DND-41 (cell line): ENCODE results near the gene TMEM259.

ENCODE experiments used
- ATAC-seq: fragments of 200-7000 bp; cut with Tn5 transposase; 3 replicates; pipeline ENCODE4 v1.9.1; 2021; ENCODE audit warnings: low read depth; ENCODE audit not compliant: insufficient read depth
- DNase-seq: peaks from one replicate; pipeline ENCODE4 v3.0.0-alpha.2; 2020
- H2AFZ ChIP-seq: 2 replicates; pipeline ENCODE4 v1.6.0; 2012; ENCODE audit warnings: low read depth, low read length
- H3K27ac ChIP-seq: 2 replicates; pipeline ENCODE4 v1.5.1; 2012; ENCODE audit warnings: low read length, inconsistent platforms
- H3K27me3 ChIP-seq: fragments of 200-600 bp; sonication (generic); 2 replicates; pipeline ENCODE4 v1.6.0; 2012; ENCODE audit warnings: low read length, mild to moderate bottlenecking, inconsistent platforms; ENCODE audit not compliant: insufficient read depth, poor library complexity
- H3K36me3 ChIP-seq: 2 replicates; pipeline ENCODE4 v1.5.1; 2012; ENCODE audit warnings: low read length, inconsistent platforms; ENCODE audit not compliant: insufficient read depth
- H3K4me1 ChIP-seq: 2 replicates; pipeline ENCODE4 v1.5.1; 2012; ENCODE audit warnings: mild to moderate bottlenecking, low read length; ENCODE audit not compliant: insufficient read depth
- H3K4me2 ChIP-seq: 2 replicates; pipeline ENCODE4 v1.6.0; 2012; ENCODE audit warnings: mild to moderate bottlenecking, moderate library complexity, low read length, inconsistent platforms; ENCODE audit not compliant: insufficient read depth
- H3K4me3 ChIP-seq, 2 experiments: fragments of 200-600 bp in 1 of 2; shearing (Covaris generic) in 1 of 2; 2 replicates each; pipeline ENCODE4 v1.5.1; 2012 to 2016; ENCODE audit warnings: inconsistent platforms in 2 of 2, low read length in 2 of 2, mild to moderate bottlenecking in 2 of 2, low read depth in 1 of 2, moderate library complexity in 1 of 2
- H3K79me2 ChIP-seq: 2 replicates; pipeline ENCODE4 v1.6.0; 2012; ENCODE audit warnings: low read length, inconsistent platforms; ENCODE audit not compliant: insufficient read depth
- H3K9ac ChIP-seq: 2 replicates; pipeline ENCODE4 v1.6.0; 2012; ENCODE audit warnings: low read depth, mild to moderate bottlenecking, inconsistent platforms, low read length, moderate library complexity
- H3K9me3 ChIP-seq: 2 replicates; pipeline ENCODE4 v1.5.1; 2012; ENCODE audit warnings: low read length, moderate library complexity, mild to moderate bottlenecking, inconsistent platforms; ENCODE audit not compliant: insufficient read depth, severe bottlenecking
- H4K20me1 ChIP-seq: 2 replicates; pipeline ENCODE4 v1.6.0; 2012; ENCODE audit warnings: low read length; ENCODE audit not compliant: insufficient read depth
- CTCF ChIP-seq: IDR thresholded peaks from 2 replicates; pipeline ENCODE4 v1.5.1; 2012; ENCODE audit warnings: borderline replicate concordance, low read length, moderate library complexity, mild to moderate bottlenecking; ENCODE audit not compliant: poor library complexity, severe bottlenecking; ENCODE audit errors: extremely low read depth
- EZH2 ChIP-seq: IDR thresholded peaks from 3 replicates; pipeline ENCODE4 v1.6.1; 2012; ENCODE audit warnings: borderline replicate concordance, low read depth, mild to moderate bottlenecking, moderate library complexity, low read length, inconsistent platforms; ENCODE audit not compliant: severe bottlenecking

Gene TMEM259

GRCh38 chr19:1010586-1011510 is 10.1 kb downstream of the TMEM259 start:
- Histone ChIP-seq H3K4me1 (0 out of 2 replicates have a peak, but pooled peaks cover 2% of the 10 kb centered on the region), H3K9me3 (no peaks in the 10 kb centered on the region), H3K9ac (no peak overlapping the region), H3K36me3 (peaks cover 67% of the 10 kb centered on the region), H3K27me3 (no peaks in the 10 kb centered on the region), H4K20me1 (peaks cover 51% of the 10 kb centered on the region), H3K4me2 (no peak overlapping the region), H3K27ac (no peak overlapping the region), H3K79me2 (peaks cover 30% of the 10 kb centered on the region), H2AFZ (no peak overlapping the region), H3K4me3 (no peak overlapping the region)
- no peak for TF ChIP-seq EZH2
- TF ChIP-seq CTCF: no peak
- DNase-seq: no peak
- ATAC-seq: no peak

- H3K4me2 ChIP-seq: no peak overlapping the region
- H3K4me3 ChIP-seq: no peak overlapping the region
- ATAC-seq: no peak
- H3K9ac ChIP-seq: no peak overlapping the region
- H3K36me3 ChIP-seq: peaks cover 59% of the 10 kb centered on the region
- 0 out of 2 replicates have a peak, but pooled peaks cover under 1% of the 10 kb centered on the region for H3K4me1 ChIP-seq
- no peak for TF ChIP-seq EZH2
- TF ChIP-seq CTCF: no peak
- no peaks in the 10 kb centered on the region for H3K27me3 ChIP-seq
- peaks cover 43% of the 10 kb centered on the region for H4K20me1 ChIP-seq
- no peaks in the 10 kb centered on the region for H3K9me3 ChIP-seq
- no peak overlapping the region for H2AFZ ChIP-seq
- H3K27ac ChIP-seq: no peak overlapping the region
- H3K79me2 ChIP-seq: peaks cover 22% of the 10 kb centered on the region
- no peak for DNase-seq
Observed at GRCh38 chr19:1009981-1010538, 10.9 kb downstream of the TMEM259 start.

- no peak overlapping the region for H3K9ac ChIP-seq
- H3K27ac ChIP-seq: no peak overlapping the region
- no peaks in the 10 kb centered on the region for H3K9me3 ChIP-seq
- no peaks in the 10 kb centered on the region for H3K27me3 ChIP-seq
- no peak for DNase-seq
- no peak for TF ChIP-seq CTCF
- no peak for TF ChIP-seq EZH2
- no peak overlapping the region for H3K4me2 ChIP-seq
- ATAC-seq: no peak
- H3K79me2 ChIP-seq: peaks cover 15% of the 10 kb centered on the region
- no peak overlapping the region for H2AFZ ChIP-seq
- peaks cover 35% of the 10 kb centered on the region for H4K20me1 ChIP-seq
- no peaks in the 10 kb centered on the region for H3K4me1 ChIP-seq
- H3K4me3 ChIP-seq: no peak overlapping the region
- peaks cover 52% of the 10 kb centered on the region for H3K36me3 ChIP-seq
Observed at GRCh38 chr19:1009041-1009980, 11.6 kb downstream of the TMEM259 start.
